Measurements from ENCODE around the gene CCDC57.
"Not testable (repeated sequence)": the region's sequence is repeated elsewhere in the genome, so short reads cannot be mapped to it uniquely, and the experiment has no call there.

CCDC57 gene

DNA sequence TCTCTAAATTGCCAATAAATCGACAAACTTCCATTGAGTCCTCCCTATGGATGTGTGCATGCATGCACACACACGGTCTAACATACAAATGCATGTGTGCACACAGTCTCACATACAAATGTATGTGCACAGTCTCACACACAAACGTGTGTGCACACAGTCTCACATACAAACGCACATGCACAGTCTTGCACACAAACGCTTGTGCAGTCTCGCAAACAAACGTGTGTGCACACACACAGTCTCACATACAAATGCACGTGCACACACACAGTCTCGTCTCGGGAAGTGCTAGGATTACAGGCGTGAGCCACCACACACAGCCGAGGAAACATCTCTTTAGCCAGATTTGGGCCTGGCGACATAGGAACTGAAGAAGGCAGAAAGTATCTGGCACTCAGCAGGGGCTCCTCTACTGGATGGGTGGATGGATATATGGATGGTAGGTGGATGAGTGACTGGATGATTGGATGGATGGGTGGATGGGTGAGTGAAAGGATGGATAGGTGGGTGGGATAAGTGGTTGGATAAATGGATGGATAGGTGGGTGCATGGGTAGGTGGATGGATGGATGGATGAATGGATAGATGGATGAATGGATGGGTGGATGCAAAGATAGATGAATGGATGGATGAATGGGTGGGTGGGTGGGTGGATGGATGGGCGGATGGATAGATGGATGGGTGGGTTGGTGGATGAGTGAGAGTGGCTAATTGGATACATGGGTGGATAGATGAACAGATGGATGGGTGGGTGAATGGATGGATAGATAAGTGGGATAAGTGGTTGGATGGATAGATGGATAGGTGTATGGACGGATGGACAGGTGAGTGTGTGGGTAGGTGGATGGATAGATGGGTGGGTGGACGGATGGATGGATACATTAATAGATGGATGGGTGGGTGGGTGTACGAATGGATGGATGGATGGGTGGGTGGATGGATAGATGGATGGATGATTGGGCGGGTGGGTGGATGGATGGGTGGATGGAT, 65.7 kb downstream of the CCDC57 start:
- in situ Hi-C loops (cut with MboI; ENCODE audit: low pct_unique_long_range_greater_than_20kb, low sequenced_read_pairs) = no loop called here
- DNase-seq = no peak

DNA sequence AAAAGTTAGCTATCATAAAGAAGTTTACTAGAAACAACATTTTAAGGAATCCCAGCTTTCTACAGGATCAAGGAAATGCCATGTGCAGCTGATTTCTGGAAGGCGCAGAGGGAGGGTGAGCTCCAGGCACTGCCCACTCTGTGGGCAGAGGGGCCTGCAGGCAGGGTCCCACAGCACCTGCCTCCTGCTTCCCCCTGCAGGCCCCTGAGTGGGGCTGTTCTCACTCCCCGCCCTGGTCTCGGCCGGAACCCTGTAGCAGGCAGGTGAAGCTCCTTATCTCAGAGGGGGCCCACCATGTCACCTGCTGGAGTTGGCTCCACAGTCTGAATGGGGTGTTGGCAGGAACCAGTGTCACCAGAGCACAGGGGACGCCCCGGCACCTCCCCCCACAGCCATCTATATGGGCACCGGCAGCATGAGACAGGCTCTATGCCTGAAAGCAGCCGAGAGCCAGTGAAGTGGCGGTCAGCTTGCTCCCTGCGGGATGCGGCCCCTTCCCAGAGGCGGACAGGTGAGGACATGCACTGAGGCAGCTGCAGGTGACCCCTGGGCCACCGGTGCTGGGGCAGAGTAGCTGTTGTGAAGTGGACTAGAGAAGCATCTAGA, 67.0 kb downstream of the CCDC57 start:
- in situ Hi-C loops (cut with MboI; ENCODE audit: low pct_unique_long_range_greater_than_20kb, low sequenced_read_pairs) = no loop called here
- DNase-seq = no peak

DNA sequence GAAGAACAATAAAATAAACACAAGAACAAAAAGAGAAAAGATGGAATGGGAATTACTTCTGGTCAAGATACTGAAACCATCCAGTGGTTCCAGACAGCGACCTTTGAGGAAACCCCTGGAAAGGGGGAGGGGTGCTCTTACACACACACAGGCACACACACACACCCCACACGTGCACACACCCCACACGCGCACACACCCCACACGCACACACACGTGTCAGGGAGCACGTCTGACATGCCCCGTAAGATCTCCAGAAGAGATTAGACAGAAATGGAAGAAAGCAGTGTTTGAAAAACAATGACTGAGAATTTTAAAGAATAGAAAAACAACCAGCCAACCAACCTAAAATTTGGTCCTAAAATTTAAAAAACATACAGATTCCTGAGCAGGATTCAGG, 69.3 kb downstream of the CCDC57 start:
- in situ Hi-C loops (cut with MboI; ENCODE audit: low pct_unique_long_range_greater_than_20kb, low sequenced_read_pairs) = no loop called here
- no peak for DNase-seq

DNA sequence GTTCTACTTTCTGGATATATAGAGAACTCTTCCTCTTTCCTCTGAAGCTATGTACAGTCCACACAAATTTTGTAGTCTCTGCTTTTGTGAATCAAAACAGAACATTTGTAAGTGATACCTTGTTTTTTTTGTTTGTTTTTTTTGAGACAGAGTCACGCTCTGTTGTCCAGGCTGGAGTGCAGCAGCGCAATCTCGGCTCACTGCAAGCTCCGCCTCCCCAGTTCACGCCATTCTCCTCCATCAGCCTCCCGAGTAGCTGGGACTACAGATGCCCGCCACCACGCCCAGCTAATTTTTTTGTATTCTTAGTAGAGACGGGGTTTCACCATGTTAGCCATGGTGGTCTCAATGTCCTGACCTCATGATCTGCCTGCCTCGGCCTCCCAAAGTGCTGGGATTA, 72.7 kb downstream of the CCDC57 start:
- in situ Hi-C loops (cut with MboI; ENCODE audit: low pct_unique_long_range_greater_than_20kb, low sequenced_read_pairs); DNase-seq: not testable (repeated sequence)

DNA sequence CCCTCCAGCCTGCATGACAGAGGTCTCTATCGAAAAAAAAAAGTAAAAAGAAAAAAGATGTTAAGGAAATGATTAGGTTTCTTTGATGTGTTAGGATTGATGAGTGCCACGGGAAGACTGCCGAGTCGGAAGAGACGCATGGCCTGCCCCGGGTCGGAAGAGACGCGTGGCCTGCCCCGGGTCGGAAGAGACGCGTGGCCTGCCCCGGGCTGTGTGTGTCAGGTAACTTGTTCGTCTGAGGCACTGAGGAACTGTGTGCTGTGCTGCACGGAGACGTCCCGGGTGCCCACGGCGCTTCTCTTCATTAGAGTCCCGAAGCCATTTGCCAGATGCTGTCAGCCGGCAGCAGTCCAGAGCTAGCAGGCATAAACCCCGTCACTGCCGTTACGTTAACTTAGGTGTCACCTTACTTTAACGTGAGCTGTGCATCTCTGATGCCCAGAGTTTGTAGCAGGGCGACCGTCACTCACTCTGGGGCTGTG, 74.1 kb downstream of the CCDC57 start:
- in situ Hi-C loops (cut with MboI; ENCODE audit: low pct_unique_long_range_greater_than_20kb, low sequenced_read_pairs) = no loop called here
- DNase-seq = no peak

DNA sequence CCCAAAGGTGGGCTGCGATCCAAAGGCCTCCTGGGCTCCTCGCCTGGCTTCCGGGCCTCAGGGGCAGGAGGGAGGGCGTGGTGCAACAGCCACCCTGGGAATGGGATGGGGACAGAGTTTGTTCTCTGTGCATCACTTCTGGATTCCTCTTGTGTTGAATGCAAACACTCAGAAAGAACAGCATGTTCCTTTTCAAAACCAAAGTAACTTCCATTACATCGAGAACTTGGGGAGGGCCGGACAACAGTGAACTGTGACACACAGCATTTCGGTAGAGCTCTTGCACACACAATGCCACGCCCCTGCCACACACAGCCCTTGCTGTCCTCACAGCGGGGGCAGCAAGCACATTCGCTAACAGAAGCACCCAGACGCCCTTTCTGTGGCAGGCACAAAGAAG, 78.5 kb downstream of the CCDC57 start:
- DNase-seq = no peak
- in situ Hi-C loops (cut with MboI; ENCODE audit: low pct_unique_long_range_greater_than_20kb, low sequenced_read_pairs) = no loop called here

DNA sequence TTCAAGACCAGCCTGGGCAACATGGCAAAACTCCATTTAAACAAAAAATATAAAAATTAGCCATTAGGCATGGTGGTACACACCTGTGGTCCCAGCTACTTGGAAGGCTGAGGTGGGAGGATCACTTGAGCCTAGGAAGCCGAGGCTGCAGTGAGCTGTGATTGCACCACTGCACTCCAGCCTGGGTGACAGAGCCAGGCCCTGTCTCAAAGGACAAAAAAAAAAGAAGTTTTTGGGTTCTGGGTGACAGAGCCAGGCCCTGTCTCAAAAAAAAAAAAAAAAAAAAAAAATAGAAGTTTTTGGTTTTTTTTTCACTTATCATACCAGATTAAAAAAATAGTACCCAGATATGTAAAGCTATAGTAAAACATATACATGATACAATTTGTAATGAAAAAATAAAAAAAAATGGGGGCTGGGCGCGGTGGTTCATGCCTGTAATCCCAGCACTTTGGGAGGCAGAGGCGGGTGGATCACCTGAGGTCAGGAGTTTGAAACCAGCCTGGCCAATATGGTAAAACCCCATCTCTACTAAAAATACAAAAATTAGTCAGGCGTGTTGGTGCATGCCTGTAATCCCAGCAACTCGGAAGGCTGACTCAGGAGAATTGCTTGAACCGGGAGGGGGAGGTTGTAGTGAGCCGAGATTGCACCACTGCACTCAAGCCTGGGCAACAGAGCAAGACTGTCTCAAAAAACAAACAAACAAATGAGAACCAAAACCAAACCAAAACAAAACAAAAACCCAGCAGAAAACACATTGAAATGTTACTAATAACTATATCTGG, 79.3 kb downstream of the CCDC57 start:
- in situ Hi-C loops (cut with MboI; ENCODE audit: low pct_unique_long_range_greater_than_20kb, low sequenced_read_pairs); DNase-seq: not testable (repeated sequence)

DNA sequence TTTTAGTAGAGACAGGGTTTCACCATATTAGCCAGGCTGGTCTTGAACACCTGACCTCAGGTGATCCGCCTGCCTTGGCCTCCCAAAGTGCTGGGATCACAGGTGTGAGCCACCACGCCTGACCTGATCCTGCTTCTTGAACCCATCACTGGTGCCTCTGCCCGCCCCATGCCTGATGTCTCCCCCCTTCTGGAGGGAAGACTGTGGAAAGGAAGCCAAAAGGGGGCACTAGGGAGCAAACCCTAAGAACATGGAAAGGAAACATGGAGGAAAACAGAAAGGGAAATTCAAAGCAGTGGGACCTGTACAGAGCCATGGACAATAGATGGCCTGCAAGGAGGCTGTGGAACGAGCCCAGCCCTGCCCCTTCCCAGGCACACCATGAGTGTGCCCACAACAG, 83.5 kb downstream of the CCDC57 start:
- no peak for DNase-seq
- in situ Hi-C loops (cut with MboI; ENCODE audit: low pct_unique_long_range_greater_than_20kb, low sequenced_read_pairs) = no loop called here

DNA sequence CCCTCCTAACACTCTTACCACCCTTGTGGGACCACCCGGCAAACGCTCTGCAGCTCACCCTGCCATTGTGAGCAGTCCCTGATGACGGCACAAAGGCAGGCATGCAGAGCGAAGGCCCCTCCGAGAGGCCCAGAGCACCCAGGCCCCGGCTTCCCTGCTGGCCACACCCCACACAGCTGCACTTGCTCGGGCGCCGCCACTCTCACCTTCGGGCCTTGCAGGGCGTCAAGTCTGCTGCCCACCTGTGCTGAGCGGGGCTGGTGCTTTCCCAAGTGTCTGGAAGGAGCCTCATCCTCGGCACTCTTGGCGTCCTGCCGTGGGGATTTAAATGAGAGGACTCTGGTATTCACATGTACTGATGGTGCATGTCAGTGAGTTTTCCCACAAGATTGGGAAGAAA, 84.4 kb downstream of the CCDC57 start:
- in situ Hi-C loops (cut with MboI; ENCODE audit: low pct_unique_long_range_greater_than_20kb, low sequenced_read_pairs) = no loop called here

DNA sequence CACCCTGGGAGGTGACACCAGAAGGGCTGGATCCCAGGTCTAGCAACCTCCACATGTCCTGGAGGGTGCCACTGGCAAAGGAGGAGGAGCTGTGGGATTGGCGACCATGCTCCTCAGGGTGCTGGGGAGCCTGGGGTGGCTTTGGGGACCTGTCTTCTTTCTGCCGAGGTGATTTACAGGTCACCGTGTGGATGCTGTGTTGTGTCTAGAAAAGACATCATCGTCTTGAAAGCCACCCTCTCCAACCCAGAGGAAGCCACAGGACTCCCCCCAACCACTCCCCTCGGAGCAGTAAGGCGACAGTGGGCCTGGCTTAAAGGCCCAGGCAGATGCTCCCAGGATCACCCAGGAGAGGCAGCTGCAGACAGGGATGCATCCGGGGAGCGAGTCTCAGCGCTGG, 84.9 kb downstream of the CCDC57 start:
- DNase-seq = no peak
- in situ Hi-C loops (cut with MboI; ENCODE audit: low pct_unique_long_range_greater_than_20kb, low sequenced_read_pairs) = no loop called here

More for the DNA sequence above, 84.4 kb downstream of the CCDC57 start:
- DNase-seq = no peak

DNA sequence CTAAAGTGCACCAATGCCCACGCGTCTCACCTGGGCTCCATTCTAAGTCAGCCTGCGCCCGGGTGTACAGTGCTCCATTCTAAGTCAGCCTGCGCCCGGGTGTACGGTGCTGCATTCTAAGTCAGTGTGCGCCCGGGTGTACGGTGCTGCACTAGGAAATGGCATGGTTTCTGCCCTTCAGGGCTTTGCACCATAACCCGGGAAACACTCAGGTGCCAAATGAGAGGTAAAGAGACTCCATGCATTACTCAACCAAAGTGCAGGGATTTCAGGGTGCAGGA, 85.4 kb downstream of the CCDC57 start:
- in situ Hi-C loops (cut with MboI; ENCODE audit: low pct_unique_long_range_greater_than_20kb, low sequenced_read_pairs) = no loop called here

DNA sequence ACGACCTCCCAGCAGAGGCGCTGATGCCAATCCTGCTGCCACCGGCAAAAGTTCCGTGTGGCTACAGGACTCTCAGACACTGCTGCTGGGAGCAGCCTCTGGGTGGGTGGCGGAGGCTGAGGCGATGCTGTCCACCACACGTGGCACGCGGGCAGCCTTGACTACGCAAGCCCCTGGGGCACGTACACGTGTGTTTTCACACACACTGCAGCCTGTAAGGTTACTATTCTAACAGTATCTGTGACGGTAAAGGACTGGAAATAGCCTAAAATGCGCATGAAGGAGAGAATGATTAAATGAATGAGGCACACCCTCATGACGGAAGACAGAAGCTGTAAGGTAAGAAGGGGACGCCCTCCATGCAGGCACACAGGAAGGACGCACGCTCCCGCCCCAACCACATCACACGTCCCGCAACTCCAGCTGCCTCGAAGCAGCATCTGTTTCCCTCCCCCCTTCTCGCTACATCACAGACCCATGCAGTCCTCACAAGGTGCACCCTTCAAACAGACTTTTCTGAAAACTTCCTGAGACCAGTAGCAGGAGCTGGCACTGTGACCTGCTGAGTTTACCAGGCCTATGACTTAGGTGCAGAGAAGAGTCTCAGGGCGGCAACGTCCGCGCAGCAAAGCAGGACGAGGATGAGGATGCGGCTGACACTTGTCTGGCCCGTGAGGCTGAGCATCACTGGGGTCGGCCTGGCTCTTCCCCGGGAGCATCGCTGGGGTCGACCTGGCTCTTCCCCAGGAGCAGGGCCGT, 85.9 kb downstream of the CCDC57 start:
- no peak for DNase-seq
- in situ Hi-C loops (cut with MboI; ENCODE audit: low pct_unique_long_range_greater_than_20kb, low sequenced_read_pairs) = no loop called here

More for the DNA sequence above, 85.4 kb downstream of the CCDC57 start:
- no peak for DNase-seq

DNA sequence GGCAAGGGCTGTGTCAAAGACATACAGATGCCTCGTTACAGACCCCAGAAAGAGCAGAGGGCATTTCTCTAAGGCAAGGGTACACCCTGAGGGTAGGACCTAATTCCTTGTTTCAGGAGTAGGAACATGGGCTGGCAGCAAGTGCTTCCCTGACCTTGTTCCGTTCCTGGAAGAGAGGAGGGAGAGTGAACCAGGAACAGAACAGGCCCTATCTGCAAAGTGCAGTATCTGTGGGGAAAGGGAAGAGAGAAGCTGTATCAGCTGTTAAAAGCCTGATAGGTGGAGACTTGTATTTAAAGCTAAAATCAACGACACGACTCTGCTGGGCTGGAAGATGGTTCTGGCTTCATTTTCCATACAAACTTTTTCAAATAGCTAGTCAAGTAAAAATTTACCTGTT, 88.5 kb downstream of the CCDC57 start:
- in situ Hi-C loops (cut with MboI; ENCODE audit: low pct_unique_long_range_greater_than_20kb, low sequenced_read_pairs) = no loop called here
- no peak for DNase-seq

DNA sequence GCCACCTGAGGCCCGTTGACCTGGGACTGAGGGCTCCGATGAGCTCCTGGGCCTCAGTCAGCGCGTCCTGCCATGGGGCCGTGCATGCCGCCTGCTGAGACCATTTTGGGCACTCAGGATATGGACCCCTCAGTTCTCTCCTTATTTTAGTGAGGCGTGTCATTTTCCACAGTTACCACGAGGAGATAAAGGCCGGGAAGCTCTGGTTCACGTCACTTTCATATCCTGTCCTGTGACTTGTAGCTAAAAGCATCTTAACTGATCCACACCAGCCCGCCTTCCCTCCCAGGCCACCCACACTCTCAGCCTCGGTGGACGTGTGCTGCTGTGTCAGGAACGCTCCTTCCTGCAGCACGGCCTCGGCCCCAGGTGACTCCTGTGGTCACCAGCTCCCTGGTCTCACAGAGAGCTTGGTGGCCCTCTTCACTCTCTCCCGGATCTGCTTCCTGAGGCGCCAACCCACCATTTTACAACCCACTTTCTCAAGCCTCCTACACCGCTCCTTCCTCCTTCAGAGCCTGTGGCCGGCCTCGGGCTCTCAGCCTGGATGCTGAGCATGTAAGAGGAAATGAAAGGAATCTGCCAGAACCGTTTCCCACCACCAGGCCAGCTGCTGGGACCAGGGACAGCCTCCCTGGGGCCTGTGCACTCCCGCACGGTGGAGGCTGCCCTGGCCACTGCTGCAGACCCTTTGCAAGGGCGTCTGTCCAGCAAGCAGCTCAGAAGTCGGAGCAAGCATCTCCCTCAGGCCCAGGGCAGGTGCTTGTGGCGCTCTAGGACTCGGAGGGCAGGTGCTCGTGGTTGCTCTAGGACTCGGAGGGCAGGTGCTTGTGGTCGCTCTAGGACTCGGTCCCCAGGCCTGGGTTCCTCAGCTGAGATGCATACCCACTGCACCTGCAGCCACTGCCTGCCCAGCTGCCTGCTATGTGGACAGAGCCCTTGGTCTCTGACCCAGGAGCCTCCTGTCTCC, 90.7 kb downstream of the CCDC57 start:
- in situ Hi-C loops (cut with MboI; ENCODE audit: low pct_unique_long_range_greater_than_20kb, low sequenced_read_pairs) = no loop called here
- DNase-seq = no peak

DNA sequence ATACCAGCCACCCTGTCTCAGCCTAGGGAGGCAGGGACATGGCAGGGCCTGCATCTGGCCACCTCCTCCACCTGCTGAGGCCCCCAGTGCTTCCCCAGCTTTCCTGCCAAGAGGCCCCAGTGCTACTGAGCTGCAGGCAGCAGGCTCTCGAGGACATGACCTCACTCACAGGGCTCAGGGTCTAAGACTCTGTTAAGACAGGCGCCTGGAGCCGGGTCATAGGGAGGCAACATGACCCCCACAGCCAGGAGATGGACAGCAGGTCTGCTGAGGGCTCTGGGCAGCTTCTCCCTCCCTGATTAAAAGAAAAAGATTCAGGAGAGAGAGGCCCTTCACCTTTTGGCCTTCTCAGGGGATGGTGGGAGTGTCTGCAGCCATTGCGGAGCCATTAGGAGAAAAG, 91.4 kb downstream of the CCDC57 start:
- DNase-seq = no peak
- in situ Hi-C loops (cut with MboI; ENCODE audit: low pct_unique_long_range_greater_than_20kb, low sequenced_read_pairs) = no loop called here

DNA sequence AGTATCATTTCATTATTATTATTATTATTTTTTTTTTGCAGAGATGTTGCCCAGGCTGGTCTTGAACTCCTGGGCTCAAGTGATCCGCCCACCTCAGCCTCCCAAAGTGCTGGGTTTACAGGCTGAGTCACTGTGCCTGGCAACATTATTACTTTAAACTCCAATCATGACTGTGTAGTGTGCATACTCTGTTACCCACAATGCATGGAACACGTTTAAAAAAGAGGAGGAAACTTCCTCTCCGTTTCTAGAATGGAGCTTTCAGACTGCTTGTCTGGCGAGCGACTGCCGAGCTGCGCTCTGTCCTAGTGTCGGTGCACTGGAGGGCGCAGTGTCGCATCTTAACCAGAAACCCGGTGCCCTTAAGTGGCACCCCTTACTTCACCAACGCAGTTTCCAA, 92.5 kb downstream of the CCDC57 start:
- in situ Hi-C loops (cut with MboI; ENCODE audit: low pct_unique_long_range_greater_than_20kb, low sequenced_read_pairs) = no loop called here
- no peak for DNase-seq

DNA sequence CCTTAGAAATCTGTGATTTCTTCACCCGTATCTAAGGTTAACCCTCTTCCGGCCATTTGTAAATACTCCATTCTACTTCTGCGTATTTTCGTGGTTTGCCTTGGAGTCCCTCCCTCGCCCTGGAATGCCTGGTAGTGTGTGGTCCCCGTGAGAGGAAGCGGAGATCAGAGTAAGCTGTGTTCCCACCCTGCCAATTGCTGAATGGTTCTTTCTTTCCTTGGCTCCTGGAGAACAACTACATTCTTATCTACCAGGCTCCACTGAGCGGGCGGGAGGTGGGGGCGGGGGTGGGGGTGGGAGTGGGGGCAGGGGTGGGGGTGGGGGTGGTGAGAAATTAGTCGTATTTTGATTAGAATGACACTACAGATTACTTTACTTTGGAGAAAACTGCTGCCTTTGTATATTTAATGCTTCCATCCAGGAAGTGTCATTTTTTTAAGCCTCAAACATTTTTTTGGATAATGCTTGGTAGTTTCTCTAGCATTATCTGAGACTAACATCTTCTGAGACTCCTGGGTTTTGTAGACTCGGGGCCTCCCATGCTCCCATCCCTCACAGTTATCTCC, 93.7 kb downstream of the CCDC57 start:
- DNase-seq = no peak
- in situ Hi-C loops (cut with MboI; ENCODE audit: low pct_unique_long_range_greater_than_20kb, low sequenced_read_pairs) = no loop called here
